HUES64 (cell line): ENCODE data around the gene MMRN1.
"Not testable (repeated sequence)": the region's sequence is repeated elsewhere in the genome, so short reads cannot be mapped to it uniquely, and the experiment has no call there.

ENCODE experiments used
- H3K27ac ChIP-seq: 2 replicates; pipeline ENCODE4 v1.7.0; 2013; ENCODE audit warnings: low read depth, low read length, inconsistent platforms
- H3K27me3 ChIP-seq: 2 replicates; pipeline ENCODE4 v1.6.1; 2013; ENCODE audit warnings: mild to moderate bottlenecking, low read length; ENCODE audit not compliant: insufficient read depth
- H3K36me3 ChIP-seq: 2 replicates; pipeline ENCODE4 v1.6.1; 2013; ENCODE audit warnings: mild to moderate bottlenecking, low read length; ENCODE audit not compliant: insufficient read depth
- H3K4me1 ChIP-seq: 2 replicates; pipeline ENCODE4 v1.6.1; 2013; ENCODE audit warnings: mild to moderate bottlenecking, low read length, moderate library complexity; ENCODE audit not compliant: insufficient read depth
- H3K4me3 ChIP-seq: 2 replicates; pipeline ENCODE4 v1.5.1; 2013; ENCODE audit warnings: mild to moderate bottlenecking, low read length, moderate library complexity
- H3K9ac ChIP-seq: 2 replicates; pipeline ENCODE4 v1.6.1; 2013; ENCODE audit warnings: mild to moderate bottlenecking, low read depth, low read length
- H3K9me3 ChIP-seq: 2 replicates; pipeline ENCODE4 v1.6.1; 2013; ENCODE audit warnings: low read depth, low read length; ENCODE audit not compliant: insufficient read depth
- WGBS: fragments of 150-250, 120-280 bp; methylation state at CpG from one replicate; pipeline ENCODE4 v1.1.7; 2013; ENCODE audit warnings: missing lambda C conversion rate; 5-methylcytosine and 5-hydroxymethylcytosine counted together

The MMRN1 gene

GRCh38 chr4:89878611-89879010 is 16.0 kb upstream of the MMRN1 start:
- no peaks in the 10 kb centered on the region for H3K36me3 ChIP-seq
- no peak overlapping the region for H3K27ac ChIP-seq
- 100% methylated on average over 1 of the region's 1 CpG for WGBS
- no peaks in the 10 kb centered on the region for H3K27me3 ChIP-seq
- H3K4me1 ChIP-seq: no peaks in the 10 kb centered on the region; the same call in 1 of the 2 replicates
- no peak overlapping the region for H3K9ac ChIP-seq
- H3K9me3 ChIP-seq: no peaks in the 10 kb centered on the region
- H3K4me3 ChIP-seq: no peak overlapping the region

GRCh38 chr4:89879215-89879614 is 15.4 kb upstream of the MMRN1 start:
- no peaks in the 10 kb centered on the region for H3K36me3 ChIP-seq
- H3K9me3 ChIP-seq: no peaks in the 10 kb centered on the region
- no peak overlapping the region for H3K9ac ChIP-seq
- no peaks in the 10 kb centered on the region; the same call in 1 of the 2 replicates for H3K4me1 ChIP-seq
- no peaks in the 10 kb centered on the region for H3K27me3 ChIP-seq
- no peak overlapping the region for H3K27ac ChIP-seq
- H3K4me3 ChIP-seq: no peak overlapping the region
- WGBS: 89% methylated on average over 4 of the region's 4 CpGs

DNA sequence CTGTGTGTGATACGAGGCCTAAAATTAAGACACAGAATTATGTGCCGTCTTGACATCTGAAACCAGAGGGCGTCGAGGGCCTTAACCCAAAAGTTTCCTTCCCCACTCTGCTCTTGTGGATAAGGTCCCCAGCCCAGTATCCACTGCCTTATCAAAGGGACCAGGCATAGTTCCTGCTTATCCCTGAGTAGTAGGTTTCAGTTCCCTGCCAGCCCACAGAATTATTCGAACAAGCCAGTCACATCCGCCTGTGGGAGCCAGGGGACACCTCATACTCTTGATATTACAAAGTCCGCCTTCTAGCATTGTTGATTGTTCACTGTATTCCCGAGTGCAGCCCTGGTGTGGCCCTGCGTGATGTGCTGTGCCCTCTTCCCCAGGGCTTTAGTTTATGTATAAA is 5.4 kb upstream of the MMRN1 start:
- 92% methylated on average over 9 of the region's 9 CpGs for WGBS
- no peak overlapping the region for H3K27ac ChIP-seq
- H3K4me3 ChIP-seq: no peak overlapping the region
- no peaks in the 10 kb centered on the region for H3K4me1 ChIP-seq
- no peaks in the 10 kb centered on the region for H3K27me3 ChIP-seq
- H3K9me3 ChIP-seq: no peaks in the 10 kb centered on the region
- H3K9ac ChIP-seq: no peak overlapping the region
- H3K36me3 ChIP-seq: no peaks in the 10 kb centered on the region

- Histone ChIP-seq H3K36me3 (no peaks in the 10 kb centered on the region), H3K27me3 (no peaks in the 10 kb centered on the region), H3K4me1 (peaks cover 4% of the 10 kb centered on the region), H3K27ac (no peak overlapping the region), H3K9me3 (no peaks in the 10 kb centered on the region), H3K9ac (no peak overlapping the region), H3K4me3 (no peak overlapping the region)
- no CpG with 5 or more reads among the region's 1 CpG for WGBS
Observed at GRCh38 chr4:89897867-89898266, 3.2 kb downstream of the MMRN1 start.

DNA sequence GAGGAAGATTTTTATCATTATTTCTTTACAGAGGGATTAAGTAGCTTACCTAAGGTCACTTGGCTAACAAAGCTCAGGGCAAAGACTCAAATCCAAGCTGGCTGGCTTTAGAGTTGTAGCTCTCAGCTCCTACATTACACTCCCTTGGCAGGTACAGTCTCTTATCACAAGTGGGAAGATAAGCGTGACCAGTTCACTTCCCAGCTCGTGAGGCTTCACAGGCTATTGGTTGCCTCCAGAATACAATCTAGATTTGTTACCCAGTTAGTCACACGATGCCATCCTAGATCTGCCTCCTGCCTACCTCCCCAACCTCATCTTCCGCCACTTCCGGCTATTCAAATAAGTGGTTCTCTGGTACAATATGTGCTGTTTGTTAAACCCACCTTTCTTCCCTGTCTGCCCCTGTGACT is 3.7 kb downstream of the MMRN1 start:
- WGBS: 69% methylated on average over 5 of the region's 5 CpGs
- H3K36me3 ChIP-seq: no peaks in the 10 kb centered on the region
- H3K4me1 ChIP-seq: peaks cover 4% of the 10 kb centered on the region
- H3K4me3 ChIP-seq: no peak overlapping the region
- no peaks in the 10 kb centered on the region for H3K9me3 ChIP-seq
- H3K27ac ChIP-seq: no peak overlapping the region
- H3K27me3 ChIP-seq: no peaks in the 10 kb centered on the region
- no peak overlapping the region for H3K9ac ChIP-seq

- H3K9me3 ChIP-seq: no peaks in the 10 kb centered on the region
- H3K36me3 ChIP-seq: no peaks in the 10 kb centered on the region
- no peaks in the 10 kb centered on the region for H3K27me3 ChIP-seq
- H3K4me1 ChIP-seq: peaks cover 4% of the 10 kb centered on the region
- H3K9ac ChIP-seq: no peak overlapping the region
- no peak overlapping the region for H3K4me3 ChIP-seq
- H3K27ac ChIP-seq: no peak overlapping the region
Observed at GRCh38 chr4:89899152-89899551, 4.5 kb downstream of the MMRN1 start.

DNA sequence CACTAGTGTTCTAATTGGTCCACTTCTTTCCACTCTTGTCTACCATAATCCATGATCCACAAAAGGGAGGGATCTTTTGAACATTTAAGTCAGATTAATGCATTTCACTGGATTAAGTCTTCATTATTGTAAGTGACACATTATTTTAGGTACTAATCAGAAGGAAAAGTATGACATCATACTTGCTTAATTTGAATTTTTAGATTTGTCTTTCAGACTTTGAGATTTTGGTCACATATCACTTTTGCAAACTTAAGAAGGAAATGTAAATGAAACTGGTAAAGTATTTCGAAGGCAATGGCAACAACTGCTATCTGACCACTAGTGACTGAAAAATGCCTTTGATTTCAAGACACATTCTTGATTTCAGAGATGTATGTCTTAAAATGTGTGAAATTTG is 5.2 kb downstream of the MMRN1 start:
- peaks cover 4% of the 10 kb centered on the region for H3K4me1 ChIP-seq
- no peaks in the 10 kb centered on the region for H3K36me3 ChIP-seq
- H3K27ac ChIP-seq: no peak overlapping the region
- no peak overlapping the region for H3K4me3 ChIP-seq
- WGBS: 94% methylated on average over 1 of the region's 1 CpG
- H3K9me3 ChIP-seq: no peaks in the 10 kb centered on the region
- H3K27me3 ChIP-seq: no peaks in the 10 kb centered on the region
- H3K9ac ChIP-seq: no peak overlapping the region

DNA sequence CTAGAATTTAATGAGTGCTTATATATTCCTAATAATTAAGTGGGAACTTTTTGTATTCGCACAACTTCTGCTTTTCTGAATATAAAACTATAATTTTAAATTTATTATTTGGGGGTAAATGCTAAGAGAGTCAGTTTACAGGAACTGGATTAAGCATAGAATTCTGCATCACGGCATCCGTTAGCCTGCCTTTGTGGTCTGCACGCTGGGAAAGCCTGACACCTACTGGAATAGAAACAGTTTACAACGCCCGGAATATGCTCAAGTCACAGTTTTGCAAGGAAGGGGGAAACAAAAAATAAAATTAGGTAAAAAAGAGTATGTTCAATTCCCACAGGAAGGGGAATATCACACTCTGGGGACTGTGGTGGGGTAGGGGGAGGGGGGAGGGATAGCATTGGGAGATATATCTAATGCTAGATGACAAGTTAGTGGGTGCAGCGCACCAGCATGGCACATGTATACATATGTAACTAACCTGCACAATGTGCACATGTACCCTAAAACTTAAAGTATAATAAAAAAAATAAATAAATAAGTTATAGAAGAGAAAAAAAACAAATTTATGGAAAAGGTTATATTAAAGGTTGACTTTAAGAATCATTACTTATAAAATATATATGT is 7.3 kb downstream of the MMRN1 start:
- not testable (repeated sequence) for H3K27me3 ChIP-seq, H3K4me1 ChIP-seq, H3K9ac ChIP-seq, H3K4me3 ChIP-seq, H3K9me3 ChIP-seq, H3K27ac ChIP-seq, H3K36me3 ChIP-seq
- WGBS: 4% methylated on average over 3 of the region's 7 CpGs

DNA sequence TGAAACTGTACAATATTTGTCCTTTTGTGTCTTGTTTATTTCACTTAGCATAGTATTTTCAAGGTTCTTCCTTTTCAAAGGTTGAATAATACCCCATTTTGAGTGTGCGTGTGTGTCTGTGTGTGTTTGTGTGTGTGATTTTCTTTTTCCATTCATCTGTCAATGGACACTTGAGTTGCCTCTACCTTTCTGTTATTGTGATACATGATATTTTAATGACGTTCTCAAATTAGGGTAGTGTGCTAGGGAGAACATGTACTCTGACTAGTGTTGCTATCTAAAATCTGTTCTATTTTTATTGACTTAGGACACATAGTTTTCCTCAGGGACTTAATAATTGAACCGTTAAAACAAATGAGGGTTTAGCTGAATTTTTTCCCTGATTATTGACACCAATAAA is 9.9 kb downstream of the MMRN1 start:
- WGBS: 95% methylated on average over 2 of the region's 3 CpGs
- Histone ChIP-seq H3K27me3 (no peaks in the 10 kb centered on the region), H3K27ac (no peak overlapping the region), H3K4me1 (peaks cover 9% of the 10 kb centered on the region; the same call in 1 of the 2 replicates), H3K4me3 (no peak overlapping the region), H3K9me3 (no peaks in the 10 kb centered on the region), H3K9ac (no peak overlapping the region), H3K36me3 (no peaks in the 10 kb centered on the region)

- Histone ChIP-seq H3K27me3 (no peaks in the 10 kb centered on the region), H3K4me3 (no peak overlapping the region), H3K4me1 (peaks cover 9% of the 10 kb centered on the region; the same call in 1 of the 2 replicates), H3K27ac (no peak overlapping the region), H3K9ac (no peak overlapping the region), H3K9me3 (no peaks in the 10 kb centered on the region), H3K36me3 (no peaks in the 10 kb centered on the region)
Observed at GRCh38 chr4:89906316-89906715, 11.7 kb downstream of the MMRN1 start.

DNA sequence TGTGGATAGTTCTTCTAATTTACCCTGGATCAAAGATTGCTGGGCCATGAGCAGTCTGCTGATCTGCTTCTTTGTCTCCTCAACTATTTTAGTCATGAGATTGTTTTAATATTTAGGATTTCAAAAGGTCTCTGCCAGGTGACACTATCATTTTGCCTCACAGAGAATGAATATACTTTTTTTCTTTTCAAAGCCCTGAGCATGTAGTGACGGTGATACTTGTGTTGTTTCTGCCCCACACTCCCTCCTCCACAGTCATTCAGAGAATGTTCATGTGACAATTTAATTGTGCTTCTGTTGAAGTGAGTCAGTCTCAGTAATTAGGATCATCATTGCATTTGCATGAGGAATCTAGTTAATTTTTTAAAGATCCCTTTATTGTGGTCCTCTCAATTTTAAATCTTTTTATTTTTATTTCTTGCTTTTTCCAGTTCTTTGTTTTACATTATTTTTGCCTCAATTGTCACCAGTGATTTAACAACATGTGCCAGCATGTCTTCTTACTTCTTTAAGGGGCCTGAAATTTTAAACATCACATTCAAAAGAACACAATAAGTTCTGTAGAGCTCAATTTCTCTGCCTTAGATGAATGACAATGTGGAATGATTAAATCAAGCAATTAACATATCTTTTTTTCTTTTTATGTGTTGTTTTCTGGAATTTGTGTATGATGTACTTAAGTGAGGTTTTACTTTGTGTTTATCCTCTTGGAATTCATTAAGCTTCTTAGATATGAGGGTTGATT is 12.3 kb downstream of the MMRN1 start:
- H3K27ac ChIP-seq: no peak overlapping the region
- 100% methylated on average over 1 of the region's 1 CpG for WGBS
- H3K4me3 ChIP-seq: no peak overlapping the region
- no peaks in the 10 kb centered on the region for H3K9me3 ChIP-seq
- H3K4me1 ChIP-seq: peaks cover 9% of the 10 kb centered on the region; the same call in 1 of the 2 replicates
- no peaks in the 10 kb centered on the region for H3K27me3 ChIP-seq
- H3K9ac ChIP-seq: no peak overlapping the region
- no peaks in the 10 kb centered on the region for H3K36me3 ChIP-seq
